PFSK-1 (cell line): Measurements from ENCODE around the gene YAF2.

Experiments
- POLR2AphosphoS5 ChIP-seq: IDR thresholded peaks from 2 replicates; pipeline ENCODE4 v1.6.1; 2012; ENCODE audit warnings: low read depth, mild to moderate bottlenecking, control low read depth, low read length, moderate library complexity
- REST ChIP-seq, 2 experiments: IDR thresholded peaks; 2 replicates each; pipeline versions ENCODE4 v1.6.1 to v1.8.0; 2011 to 2012; ENCODE audit warnings: low read depth in 2 of 2, low read length in 2 of 2, control low read depth in 1 of 2, inconsistent platforms in 1 of 2, mild to moderate bottlenecking in 1 of 2, moderate library complexity in 1 of 2; ENCODE audit not compliant: insufficient read depth in 1 of 2

GRCh38 chr12:42221726-42222125 lies 16.3 kb downstream of the YAF2 start:
- TF ChIP-seq REST (IDR thresholded peaks at IDR 0.05; ENCODE audit: insufficient read depth in 1 of 2, low read depth in 2 of 2, low read length in 2 of 2) (no peak), POLR2AphosphoS5 (no peak)
